HG02938 (cell line): Measurements from ENCODE around the gene NPLOC4.
"Not testable (repeated sequence)": the region's sequence is repeated elsewhere in the genome, so short reads cannot be mapped to it uniquely, and the experiment has no call there.

Source experiments
- ATAC-seq: cut with Tn5 transposase; IDR thresholded peaks from one replicate; pipeline ENCODE4 v1.9.1; 2021; ENCODE audit warnings: mild to moderate bottlenecking, moderate library complexity; ENCODE audit not compliant: unreplicated experiment

The NPLOC4 gene

DNA sequence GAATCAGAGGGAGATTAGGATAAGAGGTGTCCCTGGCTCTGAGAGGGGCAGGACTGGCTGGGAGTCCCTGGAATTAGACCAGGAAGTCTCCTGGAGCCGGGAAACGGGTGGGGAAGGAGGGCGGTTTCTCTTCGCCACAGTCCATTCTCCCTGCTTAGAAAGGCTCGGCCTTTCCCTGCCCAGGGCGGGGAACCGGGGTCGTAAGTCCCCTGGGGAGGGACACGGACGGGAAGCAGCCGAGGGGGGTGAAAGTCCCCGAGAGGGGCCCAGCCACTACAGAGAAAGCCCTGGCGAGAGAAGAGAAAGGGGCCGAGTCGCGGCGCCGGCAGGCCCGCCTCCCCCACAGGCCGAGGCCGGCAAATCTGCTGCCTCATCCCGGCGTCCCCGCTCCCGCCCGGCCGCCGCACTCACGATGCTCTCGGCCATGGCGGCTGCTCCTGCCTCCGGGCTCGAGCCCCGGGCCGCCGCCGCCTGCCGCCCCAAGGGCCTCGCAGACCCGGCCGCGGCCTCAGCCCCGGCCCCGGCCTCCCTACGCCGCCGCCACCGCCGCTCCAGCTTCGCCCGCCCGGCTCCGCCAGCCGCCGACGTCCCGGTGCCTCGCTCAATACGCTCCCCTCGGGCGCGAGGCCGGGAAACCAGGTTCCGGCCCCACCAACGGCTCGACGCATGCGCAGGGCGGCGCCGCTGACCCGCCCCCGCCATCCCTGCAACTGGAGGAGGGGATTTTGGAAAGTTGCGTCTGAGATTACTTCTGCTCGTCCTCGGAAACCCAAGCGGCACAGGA is at the start of gene NPLOC4, which contains the start of gene TSPAN10:
NPLOC4 (minus strand) TSS at position 608 of the 784 bp plus-strand sequence; CDS start at position 426, 182 bp downstream.
TSPAN10 (plus strand) TSS at position 692 of the 784 bp plus-strand sequence. CDS start 5,217 bp downstream, outside the sequence.
- ATAC-seq: peak; percentile 79

DNA sequence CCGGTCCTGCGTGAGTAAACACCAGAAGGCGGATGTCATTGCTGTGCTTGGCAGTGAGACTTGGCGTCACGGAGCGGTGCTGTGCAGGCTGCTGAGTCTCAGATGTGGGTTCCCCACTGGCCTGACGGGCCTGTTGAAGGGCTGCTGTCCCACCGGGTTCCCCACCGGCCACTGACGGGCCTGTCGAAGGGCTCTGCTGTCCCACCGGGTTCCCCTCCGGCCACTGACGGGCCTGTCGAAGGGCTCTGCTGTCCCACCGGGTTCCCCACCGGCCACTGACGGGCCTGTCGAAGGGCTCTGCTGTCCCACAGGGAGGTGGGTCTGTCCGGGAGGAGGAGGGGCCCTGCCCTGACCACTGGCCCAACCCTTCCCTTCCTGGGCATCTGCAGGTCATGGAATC is 49.7 kb upstream of the NPLOC4 start:
- ATAC-seq: no peak

DNA sequence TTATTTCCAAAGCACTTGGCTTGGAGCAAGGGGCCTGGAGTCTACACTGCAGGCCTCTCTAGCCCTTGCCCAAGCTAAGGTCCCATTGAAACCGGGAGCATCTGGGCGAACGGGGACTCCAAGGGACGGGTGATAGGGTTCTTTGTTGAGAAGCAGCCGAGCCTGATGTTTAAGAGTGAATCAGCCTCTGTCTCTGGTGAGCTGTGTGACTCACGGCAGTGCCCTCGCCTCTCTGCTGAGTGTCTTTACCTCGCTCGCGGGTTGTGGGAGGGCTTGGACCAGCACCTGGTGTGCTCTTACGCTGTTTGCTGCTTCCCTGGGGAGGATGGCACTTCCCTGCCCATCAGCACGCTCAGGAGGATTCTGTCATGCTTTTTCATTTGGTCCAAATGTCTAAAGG is 48.2 kb upstream of the NPLOC4 start:
- ATAC-seq: no peak

DNA sequence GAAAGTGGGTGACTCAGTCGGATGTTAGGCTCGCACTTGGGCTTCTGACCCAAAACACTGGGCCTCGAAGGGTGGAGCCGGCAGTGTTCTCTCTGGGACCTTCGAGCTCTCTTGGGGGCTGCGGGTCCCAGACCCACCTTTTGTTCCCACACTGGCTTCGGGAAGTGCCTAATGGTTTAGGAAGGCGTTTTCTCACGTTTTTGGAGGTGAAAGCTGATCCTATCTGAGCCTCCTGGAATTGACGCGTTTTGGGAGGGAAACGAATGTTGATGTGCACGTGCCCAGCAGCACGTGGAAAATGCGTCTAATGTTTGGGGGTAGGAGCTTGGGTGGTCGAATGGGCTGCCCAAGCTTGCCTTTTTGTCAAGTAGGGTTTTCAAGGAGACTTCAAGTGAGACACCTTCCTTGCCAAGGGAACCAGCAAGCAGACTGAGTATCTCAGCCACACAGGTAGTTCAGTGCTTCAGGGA is 47.6 kb upstream of the NPLOC4 start:
- no peak for ATAC-seq

DNA sequence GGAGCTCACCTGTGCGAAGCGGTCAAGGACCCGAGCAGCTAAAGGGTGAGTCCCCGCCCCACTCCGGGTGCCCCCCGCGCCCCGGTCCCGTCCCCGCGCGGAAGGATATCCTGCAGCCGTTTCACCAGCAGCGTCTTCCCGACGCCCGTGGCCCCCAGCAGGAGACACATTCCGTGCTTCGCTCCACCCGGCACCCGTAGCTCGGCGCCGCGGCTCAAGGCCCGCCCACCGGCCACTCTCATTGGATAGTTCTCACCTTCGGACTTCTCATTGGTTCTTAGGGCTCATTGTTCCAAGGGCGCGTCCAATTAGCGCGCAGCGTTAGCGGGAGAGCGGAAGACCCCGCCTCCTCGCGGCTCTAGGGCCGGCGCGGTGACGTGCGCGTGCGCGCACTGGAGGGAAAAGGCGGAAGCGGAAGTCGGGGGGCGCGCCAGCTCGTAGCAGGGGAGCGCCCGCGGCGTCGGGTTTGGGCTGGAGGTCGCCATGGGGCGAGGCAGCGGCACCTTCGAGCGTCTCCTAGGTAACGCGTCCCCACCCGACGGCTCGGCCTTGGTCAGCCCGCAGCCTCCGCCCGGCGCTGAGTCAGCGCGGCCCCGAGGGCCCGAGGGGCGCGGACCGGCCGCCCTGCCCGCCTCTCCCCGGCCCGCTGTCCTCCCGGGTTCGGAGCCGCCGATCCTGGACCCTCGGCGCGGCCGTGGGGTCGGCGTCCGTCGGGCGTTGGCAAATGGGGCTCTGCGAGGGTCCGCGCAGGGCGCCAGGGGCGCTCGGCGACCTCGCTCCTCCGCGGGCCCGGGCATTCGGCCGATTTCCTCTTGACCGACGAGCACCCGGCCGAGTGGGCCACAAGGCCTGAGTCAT is 46.9 kb upstream of the NPLOC4 start, which contains the start of the genes ARL16 and HGS:
ARL16 (minus strand) TSS at position 214 of the 858 bp plus-strand sequence; CDS start at position 170, 44 bp downstream.
HGS (plus strand) TSS at position 428 of the 858 bp plus-strand sequence; CDS start at position 484, 56 bp downstream.
- peak; percentile 89 for ATAC-seq

DNA sequence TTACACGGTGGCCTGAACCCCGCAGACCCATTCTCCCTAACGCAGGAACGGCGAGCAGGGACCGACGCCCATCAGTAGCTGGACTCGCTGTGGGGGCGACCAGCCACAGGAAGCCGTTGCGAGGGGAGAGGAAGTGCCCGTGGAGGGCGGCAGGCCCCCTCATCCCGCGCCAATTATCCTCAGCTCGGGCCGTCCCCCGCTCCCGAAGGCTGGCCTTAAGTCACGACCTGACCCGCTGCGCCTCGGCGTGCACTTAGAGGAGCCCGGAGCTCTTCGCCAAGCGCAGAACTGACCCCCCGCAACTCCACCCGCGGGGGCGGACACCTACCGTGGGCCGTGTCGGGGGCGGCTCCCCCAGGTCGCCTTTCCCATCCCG is 46.3 kb upstream of the NPLOC4 start:
- peak; percentile 29 for ATAC-seq

DNA sequence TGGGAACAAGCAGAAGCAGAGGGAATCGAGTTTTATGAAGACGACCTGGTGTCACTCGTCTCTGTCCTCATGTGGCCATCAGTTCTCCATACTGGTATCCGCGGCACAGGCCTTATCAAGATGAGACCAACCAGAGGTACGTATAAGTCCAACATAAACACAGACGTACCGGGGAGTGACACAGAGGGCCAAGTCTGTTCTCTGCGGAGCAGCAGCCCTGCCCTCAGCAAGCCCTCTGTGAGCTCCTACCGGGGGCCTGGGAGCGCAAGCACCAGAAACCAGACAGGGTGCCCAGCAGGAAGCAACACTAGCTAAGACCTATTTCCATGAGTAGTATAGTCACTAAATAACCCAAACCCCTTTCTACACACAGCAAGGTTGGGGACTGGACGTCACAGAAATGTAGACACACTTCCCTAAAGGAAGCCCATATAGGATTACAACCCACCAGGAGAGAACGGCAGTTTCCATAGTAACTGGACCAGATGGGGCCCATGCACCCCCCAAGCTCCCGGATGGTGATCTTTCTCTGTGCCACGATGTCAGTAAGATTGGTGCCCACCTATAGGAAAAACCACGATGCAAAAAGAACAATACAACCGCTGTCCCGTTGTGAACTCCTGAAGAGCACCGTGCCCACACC is 45.8 kb upstream of the NPLOC4 start:
- no peak for ATAC-seq

DNA sequence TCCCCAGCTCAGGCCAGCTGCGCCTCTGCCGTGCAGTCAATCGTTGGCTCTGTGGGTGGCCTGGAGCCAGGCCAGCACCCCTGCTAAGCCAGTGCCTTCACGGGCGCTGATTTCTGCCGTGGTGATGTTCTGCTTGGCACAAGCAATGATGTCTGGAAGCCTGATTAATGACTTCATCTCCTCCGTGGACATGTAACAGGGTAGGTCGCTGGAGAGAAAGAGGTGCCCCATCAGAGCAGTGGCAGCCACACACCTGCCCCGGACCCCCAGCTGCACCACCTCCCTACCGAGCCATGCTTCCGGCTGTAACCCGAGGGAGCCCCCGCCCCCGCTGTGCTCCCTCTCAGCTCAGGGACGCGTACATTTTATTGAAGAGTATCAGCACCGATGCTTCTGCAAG is 44.8 kb upstream of the NPLOC4 start:
- no peak for ATAC-seq

DNA sequence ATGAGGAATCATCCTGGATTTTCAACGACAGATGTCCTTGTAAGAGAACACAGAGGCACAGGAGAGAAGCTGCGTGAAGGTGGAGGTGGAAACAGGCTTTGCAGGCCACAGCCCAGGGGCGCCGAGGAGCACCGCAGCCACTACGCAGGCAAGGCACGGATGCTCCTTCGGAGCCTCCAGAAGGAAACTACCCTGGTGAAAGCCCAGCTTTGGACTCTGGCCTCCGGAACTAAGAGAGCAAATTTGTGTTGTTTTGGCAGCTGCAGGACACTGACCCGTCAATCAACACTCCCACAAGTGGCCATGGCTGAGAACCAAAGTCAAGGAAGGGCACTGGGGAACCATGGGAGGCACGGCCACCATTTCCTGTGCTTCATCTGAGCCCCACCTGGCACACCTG is 43.2 kb upstream of the NPLOC4 start:
- ATAC-seq: no peak

DNA sequence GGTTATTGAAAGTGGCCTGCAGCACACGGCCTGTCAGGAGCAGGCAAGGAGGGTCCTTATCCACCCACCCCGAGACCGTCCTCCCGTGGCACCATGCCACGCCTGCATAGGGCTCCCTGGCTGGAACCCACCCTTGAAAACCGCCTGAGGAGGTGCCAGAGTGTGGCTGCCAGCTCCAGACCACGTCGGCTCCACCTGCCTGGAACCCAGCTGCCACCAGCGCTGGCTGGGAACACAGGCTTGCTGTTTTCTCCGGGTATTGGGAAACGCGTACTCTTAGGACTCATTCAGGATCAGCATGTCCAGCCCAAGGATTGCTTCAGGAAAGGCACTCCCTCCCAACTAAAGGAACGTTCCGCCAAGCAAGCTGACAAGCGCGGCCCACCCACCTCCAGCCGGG is 40.0 kb upstream of the NPLOC4 start:
- no peak for ATAC-seq

DNA sequence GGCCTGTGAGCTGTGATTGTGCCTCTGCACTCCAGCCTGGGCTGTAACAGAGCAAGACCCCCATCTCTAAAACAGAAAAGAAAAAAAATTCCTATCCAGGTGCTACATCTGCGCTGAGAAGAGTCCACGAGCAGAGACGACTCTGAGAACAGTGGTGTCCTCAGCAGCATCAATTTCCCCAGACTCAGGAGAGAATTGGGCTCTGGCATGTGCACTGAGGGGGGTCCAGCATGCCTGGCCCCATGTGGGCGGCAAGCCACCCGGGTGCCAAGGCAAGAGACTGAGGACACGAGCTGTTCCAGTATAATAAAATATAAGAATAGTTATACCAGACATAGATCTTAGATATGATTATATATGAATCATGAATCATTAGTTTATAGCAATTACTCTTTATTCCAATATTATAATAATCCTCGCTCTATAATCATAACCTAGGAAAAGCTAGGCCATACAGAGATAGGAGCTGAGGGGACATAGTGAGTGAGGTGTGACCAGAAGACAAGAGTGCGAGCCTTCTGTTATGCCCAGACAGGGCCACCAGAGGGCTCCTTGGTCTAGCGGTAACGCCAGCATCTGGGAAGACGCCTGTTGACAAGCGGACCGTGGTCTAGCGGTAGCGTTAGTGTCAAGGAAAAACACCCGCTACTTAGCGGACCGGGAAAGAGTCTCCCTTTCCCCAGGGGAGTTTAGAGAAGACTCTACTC is 38.8 kb upstream of the NPLOC4 start:
- ATAC-seq: not testable (repeated sequence)

DNA sequence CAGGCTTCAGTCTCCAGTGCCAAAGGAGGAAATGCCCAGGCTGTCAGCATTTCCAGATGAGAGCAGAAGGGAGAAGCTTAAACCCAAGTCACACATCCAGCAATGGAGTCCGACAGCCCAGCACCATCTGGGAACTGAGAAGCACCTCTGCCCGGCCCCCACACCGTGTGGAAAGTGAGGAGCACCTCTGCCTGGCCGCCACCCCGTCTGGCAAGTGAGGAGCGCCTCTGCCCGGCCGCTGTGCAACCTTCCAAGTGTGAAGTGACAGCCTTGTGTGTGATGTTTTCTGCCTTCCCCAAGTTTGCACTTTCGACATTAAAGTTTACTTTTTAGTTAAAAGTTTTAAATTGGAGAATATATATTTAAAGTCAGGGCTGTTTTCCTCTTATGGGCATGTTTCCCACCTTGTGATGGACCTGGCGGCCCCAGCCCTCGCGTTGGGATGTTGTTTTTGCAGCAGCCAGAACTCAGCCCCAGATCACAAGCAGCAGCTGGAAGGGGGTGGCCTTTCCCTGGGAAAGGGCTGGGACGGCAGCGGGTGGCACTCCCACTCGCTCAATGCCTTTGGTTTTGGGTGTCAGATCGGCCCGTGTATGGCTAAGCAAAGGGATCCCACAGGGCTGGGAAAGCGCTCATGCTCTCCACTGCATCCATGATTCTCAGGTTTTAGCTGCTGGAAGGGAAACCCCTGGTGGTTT is 36.8 kb upstream of the NPLOC4 start:
- no peak for ATAC-seq

DNA sequence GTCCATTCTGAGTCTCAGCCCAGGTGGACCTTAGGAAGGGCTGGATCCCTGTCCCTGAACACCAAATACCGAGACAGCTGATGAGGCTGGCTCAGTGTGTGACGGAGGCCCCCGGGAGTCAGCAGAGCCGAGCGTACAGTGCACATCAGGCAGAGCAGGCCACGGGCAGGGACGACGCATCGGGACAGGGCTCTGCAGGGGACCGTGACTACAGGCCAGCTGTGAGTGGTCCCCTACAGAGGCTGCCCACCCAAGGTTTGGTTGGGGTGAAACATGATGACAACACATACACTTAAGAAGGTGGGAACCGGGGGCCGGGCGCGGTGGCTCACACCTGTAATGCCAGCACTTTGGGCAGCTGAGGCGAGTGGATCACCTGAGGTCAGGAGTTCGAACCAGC is 36.0 kb upstream of the NPLOC4 start:
- ATAC-seq: no peak

DNA sequence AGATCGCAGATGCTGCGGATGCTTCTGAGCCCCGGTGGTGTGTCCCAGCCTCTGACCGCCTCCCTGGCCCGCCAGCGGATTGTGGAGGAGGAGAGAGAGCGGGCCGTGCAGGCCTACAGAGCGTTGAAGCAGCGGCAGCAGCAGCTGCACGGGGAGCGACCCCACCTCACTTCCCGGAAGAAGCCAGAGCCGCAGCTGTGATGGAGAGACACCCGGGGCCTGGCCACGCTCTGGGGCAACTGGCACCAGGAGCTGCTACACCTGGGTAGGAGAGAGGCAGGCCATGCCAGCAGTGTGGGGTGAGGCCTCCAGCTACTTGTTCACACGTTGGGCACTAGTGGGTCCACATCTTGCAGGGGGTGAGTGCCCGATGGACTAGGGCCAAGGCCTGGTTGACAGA is 35.6 kb upstream of the NPLOC4 start:
- no peak for ATAC-seq

DNA sequence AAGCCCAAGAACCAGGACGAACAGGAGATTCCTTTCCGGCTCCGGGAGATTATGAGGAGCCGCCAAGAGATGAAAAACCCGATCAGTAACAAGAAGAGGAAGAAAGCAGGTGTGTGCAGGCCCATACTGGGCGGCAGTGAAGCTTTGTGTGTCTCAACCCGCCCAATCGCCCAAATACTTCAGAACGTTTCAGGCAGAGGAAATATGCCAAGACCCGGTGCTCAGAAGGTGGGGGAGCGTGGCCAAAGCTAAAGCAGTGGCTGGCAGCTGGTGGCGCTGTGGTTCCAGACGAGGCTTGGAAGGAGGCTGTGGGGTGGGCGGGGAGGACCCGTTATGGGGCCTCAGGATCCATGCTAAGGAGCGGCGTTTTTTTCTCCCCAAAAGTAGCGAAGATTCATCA is 30.8 kb upstream of the NPLOC4 start:
- no peak for ATAC-seq

DNA sequence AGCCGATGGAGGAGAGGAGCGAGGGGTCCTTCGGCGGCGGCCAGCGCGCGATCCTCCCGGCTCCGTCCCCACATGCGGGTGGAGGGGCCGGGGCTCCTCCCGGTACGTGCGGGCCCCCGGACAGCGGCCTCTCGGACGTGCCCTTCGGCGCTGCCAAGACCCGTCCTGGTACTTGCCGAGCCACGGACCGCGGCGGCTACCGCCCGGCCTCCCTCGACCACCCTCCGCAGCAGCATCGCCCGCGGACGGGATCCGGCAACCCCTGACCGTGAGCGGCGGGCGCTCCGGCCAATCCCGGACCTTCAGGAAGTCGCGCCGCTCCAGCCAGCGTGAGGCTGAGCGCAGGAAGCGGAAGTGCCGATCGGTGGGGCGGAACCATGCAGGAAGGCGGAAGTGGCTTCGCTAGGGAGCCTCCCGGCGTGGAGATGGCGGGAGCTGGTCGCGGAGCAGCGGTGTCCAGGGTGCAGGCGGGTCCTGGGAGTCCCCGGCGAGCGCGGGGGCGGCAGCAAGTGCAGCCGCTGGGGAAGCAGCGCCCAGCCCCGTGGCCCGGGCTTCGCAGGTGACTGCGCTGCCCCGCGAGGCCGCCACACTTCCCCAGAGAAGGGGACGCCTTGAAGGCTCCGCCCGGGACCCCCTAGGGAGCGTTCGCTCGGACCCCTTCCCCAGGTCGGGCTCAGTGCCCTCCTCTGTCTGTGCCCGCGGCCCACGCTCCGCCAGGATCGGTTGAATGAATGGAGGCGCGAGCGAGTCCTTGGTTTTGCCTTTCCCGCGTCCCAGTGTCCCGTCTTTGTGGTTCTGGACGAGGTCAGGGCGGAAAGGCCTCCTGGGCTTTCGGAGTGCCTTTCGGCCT is 29.7 kb upstream of the NPLOC4 start, which contains the start of the genes CCDC137 and OXLD1:
CCDC137 (plus strand) TSS at position 396 of the 850 bp plus-strand sequence; CDS start at position 426, 30 bp downstream.
OXLD1 (minus strand) TSS at position 264 of the 850 bp plus-strand sequence; CDS start at position 236, 28 bp downstream.
- ATAC-seq: peak; percentile 77

DNA sequence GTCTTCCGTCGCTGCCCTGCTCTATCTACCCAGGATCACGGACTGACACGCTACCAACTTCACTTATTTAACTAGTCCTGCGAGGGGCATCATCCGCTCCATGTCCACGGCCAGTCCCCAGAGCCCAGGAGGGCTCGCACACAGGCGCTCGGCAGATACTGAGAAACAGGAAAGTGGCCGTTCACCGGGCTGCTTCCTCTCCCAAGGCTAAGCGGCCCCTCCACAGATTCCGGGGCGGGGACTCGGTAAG is 29.1 kb upstream of the NPLOC4 start:
- ATAC-seq: no peak

DNA sequence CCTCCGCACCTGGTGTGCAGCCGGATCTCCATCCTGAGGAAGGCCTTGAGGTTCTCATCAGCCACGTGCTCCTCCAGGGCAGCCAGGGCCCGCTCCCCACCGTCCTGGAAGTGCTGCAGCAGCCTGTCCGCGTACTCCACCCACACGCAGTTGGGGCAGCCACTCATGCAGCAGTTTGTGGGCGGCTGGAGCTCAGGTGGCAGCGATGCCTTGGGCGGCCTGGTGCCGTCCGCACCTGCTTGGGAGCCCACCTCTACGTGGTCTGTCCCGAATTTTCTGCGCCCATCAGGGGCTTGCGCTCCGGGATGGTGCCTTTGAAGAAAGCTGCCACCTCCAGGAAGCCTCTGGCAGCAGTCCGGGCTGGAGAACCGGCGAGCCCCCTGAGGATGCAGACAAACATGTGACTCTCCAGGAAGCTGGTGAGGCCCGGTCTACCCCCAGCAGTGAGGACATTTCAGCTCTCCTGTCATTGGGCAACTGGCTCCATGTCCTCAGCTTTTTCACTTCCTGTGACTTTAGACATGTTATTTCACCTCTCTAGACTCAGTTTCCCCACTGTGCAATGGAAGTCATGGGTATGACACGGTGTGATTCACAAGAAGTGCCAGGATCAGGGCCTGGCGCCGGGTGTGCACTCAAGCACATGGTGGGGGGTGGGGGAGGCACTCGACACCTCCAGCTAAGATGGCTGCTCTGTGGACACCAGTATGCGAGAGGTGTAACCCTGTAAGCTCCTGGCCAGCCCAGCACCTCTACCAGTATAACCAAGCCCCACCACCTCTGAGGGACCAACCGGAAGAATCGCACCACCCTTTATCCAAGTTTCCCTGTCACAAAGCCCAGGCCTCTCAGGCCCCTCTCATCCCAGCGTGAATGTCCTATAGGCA is 28.5 kb upstream of the NPLOC4 start:
- ATAC-seq: peak; percentile 12
